ENCODE measurements around the gene TRPM2. TPM values are rescaled to one million over a fixed set of nuclear protein-coding genes. Genes with fewer than 3 reads are reported as not detected.

Gene TRPM2
- total and polyA plus RNA-seq, 2 of the 13 experiments (the other 11 are each of a cell fraction or from before 2014, with no cell fraction given): 0.07 to 0.20 TPM

DNA sequence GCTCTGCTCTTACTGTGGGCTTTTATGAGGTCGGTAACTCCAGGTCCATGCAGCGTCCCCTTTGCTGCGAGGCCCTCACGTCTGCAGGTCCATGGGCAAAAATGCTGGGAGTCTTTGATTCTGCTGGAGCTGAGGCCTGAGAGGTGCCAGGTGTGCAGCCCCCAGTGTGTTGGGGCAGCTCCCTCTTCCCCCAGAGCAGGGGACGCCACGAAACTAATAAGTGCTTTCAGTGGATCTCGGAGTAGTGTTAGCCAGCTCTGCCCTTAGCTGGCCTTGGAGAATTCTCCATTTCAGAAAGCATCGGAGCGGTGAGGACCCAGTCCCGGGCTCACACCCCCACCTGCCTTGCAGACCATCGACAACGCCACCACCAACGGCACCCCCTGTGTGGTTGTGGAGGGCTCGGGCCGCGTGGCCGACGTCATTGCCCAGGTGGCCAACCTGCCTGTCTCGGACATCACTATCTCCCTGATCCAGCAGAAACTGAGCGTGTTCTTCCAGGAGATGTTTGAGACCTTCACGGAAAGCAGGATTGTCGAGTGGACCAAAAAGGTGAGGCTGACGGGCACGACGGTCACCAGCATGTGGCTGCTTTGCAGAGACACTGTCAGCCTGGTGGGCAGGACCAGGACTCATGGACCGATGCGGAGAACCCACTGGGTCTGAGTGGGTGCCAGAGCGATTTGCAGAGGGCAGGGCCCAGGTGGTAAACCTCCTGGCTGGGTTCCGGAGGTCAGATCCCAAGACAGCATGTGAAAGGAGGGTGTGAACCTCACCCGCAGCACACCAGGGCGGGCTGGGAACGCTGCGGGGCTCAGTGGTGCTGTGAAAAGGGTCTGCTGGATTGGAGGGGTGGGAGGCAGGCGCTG, 25.5 kb downstream of the TRPM2 start:
- H3K79me2 ChIP-seq (ENCODE audit: insufficient read depth, low read length): no peaks in the 10 kb centered on the region
- POLR2A ChIA-PET: no interaction called here
- no TSS peak for BruUV-seq (replicated peaks)
- H3K9ac ChIP-seq (ENCODE audit: insufficient read depth, low read depth, low read length): no peak overlapping the region
- DNase-seq (ENCODE audit: low spot score) (no peak), ATAC-seq (no peak), FAIRE-seq (no peak)
- H3K4me1 ChIP-seq (ENCODE audit: insufficient read depth, low read length): no peaks in the 10 kb centered on the region
- H3K4me2 ChIP-seq (ENCODE audit: low read depth, low read length): no peak overlapping the region
- intact Hi-C loops (cut with micrococcal nuclease; ENCODE audit: unreplicated experiment) (no loop called here), in situ Hi-C loops (cut with HindIII; ENCODE audit: extremely low pct_ligation_motif_present, low pct_unique_long_range_greater_than_20kb) (loop anchor here (5.0 kb wide), 2 partner anchors 48 to 103 kb away; no protein-coding TSS in a partner anchor)
- H3K27me3 ChIP-seq (ENCODE audit: control insufficient read depth in 1 of 2, insufficient read depth in 2 of 2, low read length in 2 of 2): peaks cover 16 to 53% of the 10 kb centered on the region in 2 experiments
- no peaks in the 10 kb centered on the region for H3K9me3 ChIP-seq (ENCODE audit: low read length)
- CTCF ChIA-PET (ENCODE audit: low intra/inter-chr PET ratio, low total read pairs): no interaction called here
- no peaks in the 10 kb centered on the region for H4K20me1 ChIP-seq (ENCODE audit: insufficient read depth, low read length)
- H3K4me3 ChIP-seq (replicated peaks in 1 of 3; ENCODE audit: insufficient read depth in 1 of 3, low read depth in 2 of 3, low read length in 3 of 3): no peak overlapping the region
- no peaks in the 10 kb centered on the region for H3K36me3 ChIP-seq (replicated peaks in 1 of 2; ENCODE audit: control insufficient read depth in 1 of 2, insufficient read depth in 2 of 2, low read length in 2 of 2)
- no peak overlapping the region for H2AFZ ChIP-seq (ENCODE audit: low read length)
- WGBS (ENCODE audit: low lambda C conversion rate): 62% methylated on average over 21 of the region's 34 CpGs
- no peak overlapping the region for H3K27ac ChIP-seq (ENCODE audit: extremely low read length, insufficient read depth, low read length)
- TF ChIP-seq ZNF720 (CRISPR knock-in tag; IDR thresholded peaks at IDR 0.05) (no peak), PTBP1 (IDR thresholded peaks at IDR 0.05; ENCODE audit: low read depth, low read length, poor library complexity, severe bottlenecking) (no peak), SATB2 (CRISPR knock-in tag; IDR thresholded peaks at IDR 0.05) (no peak), TBX3 (IDR thresholded peaks at IDR 0.05; ENCODE audit: borderline replicate concordance) (no peak), ZNF772 (CRISPR knock-in tag; IDR thresholded peaks at IDR 0.05) (no peak), NFAT5 (CRISPR knock-in tag; IDR thresholded peaks at IDR 0.05) (no peak), REPIN1 (CRISPR knock-in tag; IDR thresholded peaks at IDR 0.05; ENCODE audit: borderline replicate concordance, low read depth) (no peak), ZNF562 (CRISPR knock-in tag; IDR thresholded peaks at IDR 0.05; ENCODE audit: borderline replicate concordance) (no peak), TCF7L2 (IDR thresholded peaks at IDR 0.05; ENCODE audit: low read depth, low read length) (no peak), GABPA (IDR thresholded peaks at IDR 0.05; ENCODE audit: low read depth, low read length) (no peak), GABPA (CRISPR knock-in tag; IDR thresholded peaks at IDR 0.05; ENCODE audit: low read depth) (no peak), NKX3-1 (CRISPR knock-in tag; IDR thresholded peaks at IDR 0.05) (no peak), KDM3A (CRISPR knock-in tag; IDR thresholded peaks at IDR 0.05; ENCODE audit: low read depth) (no peak)
- TF ChIP-seq, protein P1, sequence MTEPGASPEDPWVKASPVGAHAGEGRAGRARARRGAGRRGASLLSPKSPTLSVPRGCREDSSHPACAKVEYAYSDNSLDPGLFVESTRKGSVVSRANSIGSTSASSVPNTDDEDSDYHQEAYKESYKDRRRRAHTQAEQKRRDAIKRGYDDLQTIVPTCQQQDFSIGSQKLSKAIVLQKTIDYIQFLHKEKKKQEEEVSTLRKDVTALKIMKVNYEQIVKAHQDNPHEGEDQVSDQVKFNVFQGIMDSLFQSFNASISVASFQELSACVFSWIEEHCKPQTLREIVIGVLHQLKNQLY (CRISPR knock-in tag; IDR thresholded peaks at IDR 0.05): no peak
- TF ChIP-seq, protein P2, sequence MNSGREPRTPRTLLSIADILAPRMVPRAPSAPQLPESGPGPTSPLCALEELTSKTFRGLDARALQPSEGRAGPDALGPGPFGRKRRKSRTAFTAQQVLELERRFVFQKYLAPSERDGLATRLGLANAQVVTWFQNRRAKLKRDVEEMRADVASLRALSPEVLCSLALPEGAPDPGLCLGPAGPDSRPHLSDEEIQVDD (CRISPR knock-in tag; IDR thresholded peaks at IDR 0.05; ENCODE audit: borderline replicate concordance): no peak
- TF ChIP-seq, protein P3, sequence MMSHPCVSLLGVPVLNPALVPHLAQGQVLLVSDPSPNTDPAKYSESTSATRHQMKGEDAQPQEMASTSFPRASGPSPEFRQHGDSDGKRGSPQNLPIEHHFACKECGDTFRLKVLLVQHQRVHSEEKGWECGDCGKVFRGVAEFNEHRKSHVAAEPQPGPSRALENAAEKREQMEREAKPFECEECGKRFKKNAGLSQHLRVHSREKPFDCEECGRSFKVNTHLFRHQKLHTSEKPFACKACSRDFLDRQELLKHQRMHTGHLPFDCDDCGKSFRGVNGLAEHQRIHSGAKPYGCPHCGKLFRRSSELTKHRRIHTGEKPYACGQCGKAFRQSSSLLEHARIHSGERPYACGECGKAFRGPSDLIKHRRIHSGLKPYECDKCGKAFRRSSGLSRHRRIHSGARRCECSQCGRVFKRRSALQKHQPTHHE (CRISPR knock-in tag; IDR thresholded peaks at IDR 0.05; ENCODE audit: borderline replicate concordance): no peak

All from HepG2 (cell line).